ENCODE results near the gene PCNX2. TPM values are rescaled to one million over a fixed set of nuclear protein-coding genes. Genes with fewer than 3 reads are reported as not detected.

Gene PCNX2
- total and polyA plus RNA-seq, 2 of the 8 experiments (the other 6 are each of a cell fraction or from before 2014, with no cell fraction given): 46.1 to 57.6 TPM

- TF ChIP-seq CHD1 (IDR thresholded peaks at IDR 0.05; ENCODE audit: low read depth, low read length) (no peak), JUND (IDR thresholded peaks at IDR 0.05; ENCODE audit: low read length) (no peak), MAFK (IDR thresholded peaks at IDR 0.05; ENCODE audit: low read depth, low read length) (no peak), CREB1 (IDR thresholded peaks at IDR 0.05) (no peak), SIX5 (IDR thresholded peaks at IDR 0.05; ENCODE audit: low read depth, low read length) (no peak), RNF2 (IDR thresholded peaks at IDR 0.05; ENCODE audit: borderline replicate concordance, low read depth, low read length, missing control alignments, poor library complexity, severe bottlenecking) (no peak), ATF2 (IDR thresholded peaks at IDR 0.05; ENCODE audit: low read length) (no peak)
- no peak overlapping the region for H3K4me2 ChIP-seq (ENCODE audit: insufficient read depth in 1 of 2, low read depth in 2 of 2, low read length in 2 of 2)
- no peaks in the 10 kb centered on the region for H3K79me1 ChIP-seq (ENCODE audit: low read depth, low read length)
- no peak overlapping the region for H3K9ac ChIP-seq (replicated peaks in 1 of 4; ENCODE audit: extremely low read depth in 1 of 4, low read depth in 3 of 4, low read length in 3 of 4)
- no peaks in the 10 kb centered on the region for H4K20me1 ChIP-seq (replicated peaks in 1 of 2; ENCODE audit: control insufficient read depth in 1 of 2, insufficient read depth in 2 of 2, low read length in 2 of 2)
- H2BK12ac ChIP-seq (ENCODE audit: low read depth, low read length): no peak overlapping the region
- H3K56ac ChIP-seq (replicated peaks; ENCODE audit: insufficient read length, low read depth, low read length): no peak overlapping the region
- H2AK5ac ChIP-seq (ENCODE audit: low read depth, low read length): no peak overlapping the region
- H3K36me3 ChIP-seq (ENCODE audit: control insufficient read depth in 2 of 4, insufficient read depth in 4 of 4, low read length in 3 of 4): peaks cover 0 to 11% (median 3%) of the 10 kb centered on the region in 4 experiments; a peak in 5 of 8 replicates
- H3K23ac ChIP-seq (ENCODE audit: insufficient read length): no peak overlapping the region
- no peak overlapping the region for H2BK15ac ChIP-seq (ENCODE audit: low read length)
- FAIRE-seq: no peak
- no peak overlapping the region for H2BK5ac ChIP-seq (ENCODE audit: low read depth, low read length)
- no peak overlapping the region for H3K27ac ChIP-seq (ENCODE audit: low read depth, low read length)
- H3K23me2 ChIP-seq (ENCODE audit: low read depth, low read length): no peaks in the 10 kb centered on the region
- H2AFZ ChIP-seq (ENCODE audit: low read length): no peak overlapping the region
- no peaks in the 10 kb centered on the region for H3K27me3 ChIP-seq (replicated peaks in 1 of 4; ENCODE audit: control insufficient read depth in 3 of 4, extremely low read depth in 1 of 4, insufficient read depth in 3 of 4, low read length in 3 of 4)
- DNase-seq (ENCODE audit: low read depth in 1 of 2, low spot score in 2 of 2): no peak
- H3K9me3 ChIP-seq (ENCODE audit: insufficient read depth in 2 of 2, low read depth in 1 of 2, low read length in 1 of 2): no peaks in the 10 kb centered on the region
- no peak overlapping the region for H3K14ac ChIP-seq (ENCODE audit: insufficient read length)
- no peak overlapping the region for H4K8ac ChIP-seq (ENCODE audit: extremely low read depth, insufficient read depth, low read length)
- no peak overlapping the region for H2BK20ac ChIP-seq (ENCODE audit: low read length)
- ChIA-PET CTCF (ENCODE audit: partially characterized antibody) (no interaction called here), POLR2A (ENCODE audit: partially characterized antibody) (no interaction called here)
- 78% methylated on average over 1 of the region's 1 CpG; no CpG with 5 or more reads in 1 of the 2 experiments for WGBS, 2 experiments (ENCODE audit: extremely low coverage in 1 of 2, insufficient coverage in 1 of 2, insufficient read length in 1 of 2, insufficient replicate concordance in 2 of 2, low coverage in 1 of 2, low lambda C conversion rate in 2 of 2, missing lambda C conversion rate in 1 of 2)
- no peak overlapping the region for H3K4ac ChIP-seq (replicated peaks; ENCODE audit: insufficient read length, low read depth, low read length)
- H3K79me2 ChIP-seq (ENCODE audit: control insufficient read depth in 1 of 2, insufficient read depth in 2 of 2, low read length in 2 of 2): no peaks in the 10 kb centered on the region
- no peak overlapping the region for H3K4me3 ChIP-seq (ENCODE audit: extremely low read depth in 1 of 4, insufficient read depth in 2 of 4, low read depth in 3 of 4, low read length in 4 of 4)
- no peak overlapping the region for H4K5ac ChIP-seq (ENCODE audit: insufficient read length, low read depth, low read length)
- H2BK120ac ChIP-seq (replicated peaks; ENCODE audit: low read depth, low read length): no peak overlapping the region
- no peaks in the 10 kb centered on the region for H3K4me1 ChIP-seq (replicated peaks in 1 of 4; ENCODE audit: control insufficient read depth in 3 of 4, insufficient read depth in 4 of 4, low read length in 3 of 4)
- H3K18ac ChIP-seq (ENCODE audit: extremely low read depth, low read length): no peak overlapping the region
- H4K91ac ChIP-seq (replicated peaks; ENCODE audit: insufficient read length, low read length): no peak overlapping the region
Observed at GRCh38 chr1:233094691-233095090, 200.8 kb downstream of the PCNX2 start.
